ENCODE data around the gene PLXNA4.

The PLXNA4 gene

GRCh38 chr7:132576721-132577085 lies 433 bp upstream of the PLXNA4 start:
- no peak overlapping the region for H3K27ac ChIP-seq (ENCODE audit: low read depth, low read length)
- H3K36me3 ChIP-seq (ENCODE audit: insufficient read depth, low read length), result no peaks in the 10 kb centered on the region
- H2AFZ ChIP-seq (ENCODE audit: low read length, unreplicated experiment), result no peak overlapping the region
- no peaks in the 10 kb centered on the region for H3K4me1 ChIP-seq (ENCODE audit: control insufficient read depth, insufficient read depth, low read length, unreplicated experiment)
- H3K79me2 ChIP-seq (ENCODE audit: control insufficient read depth, insufficient read depth, low read length, unreplicated experiment), result no peaks in the 10 kb centered on the region
- peaks cover 76% of the 10 kb centered on the region for H3K27me3 ChIP-seq (ENCODE audit: insufficient read depth, low read length)
- H3K4me3 ChIP-seq (ENCODE audit: low read depth, low read length), result peak overlapping the region; percentile 54

- peak overlapping the region; percentile 54; the same call in 1 of the 2 replicates for H3K4me3 ChIP-seq (ENCODE audit: low read depth, low read length)
- H2AFZ ChIP-seq (ENCODE audit: low read length, unreplicated experiment), result no peak overlapping the region
- H3K36me3 ChIP-seq (ENCODE audit: insufficient read depth, low read length), result no peaks in the 10 kb centered on the region
- H3K79me2 ChIP-seq (ENCODE audit: control insufficient read depth, insufficient read depth, low read length, unreplicated experiment), result no peaks in the 10 kb centered on the region
- H3K27ac ChIP-seq (ENCODE audit: low read depth, low read length), result no peak overlapping the region
- H3K27me3 ChIP-seq (ENCODE audit: insufficient read depth, low read length), result peaks cover 79% of the 10 kb centered on the region
- H3K4me1 ChIP-seq (ENCODE audit: control insufficient read depth, insufficient read depth, low read length, unreplicated experiment), result no peaks in the 10 kb centered on the region
Measured at GRCh38 chr7:132575419-132575981, 770 bp downstream of the PLXNA4 start.

GRCh38 chr7:132574223-132574622 lies 2.0 kb downstream of the PLXNA4 start:
- Histone ChIP-seq H3K4me3 (ENCODE audit: low read depth, low read length) (no peak overlapping the region), H3K27me3 (ENCODE audit: insufficient read depth, low read length) (peaks cover 86% of the 10 kb centered on the region), H3K4me1 (ENCODE audit: control insufficient read depth, insufficient read depth, low read length, unreplicated experiment) (no peaks in the 10 kb centered on the region), H2AFZ (ENCODE audit: low read length, unreplicated experiment) (no peak overlapping the region), H3K27ac (ENCODE audit: low read depth, low read length) (no peak overlapping the region), H3K36me3 (ENCODE audit: insufficient read depth, low read length) (no peaks in the 10 kb centered on the region), H3K79me2 (ENCODE audit: control insufficient read depth, insufficient read depth, low read length, unreplicated experiment) (no peaks in the 10 kb centered on the region)

GRCh38 chr7:132573251-132573955 lies 2.9 kb downstream of the PLXNA4 start:
- Histone ChIP-seq H3K79me2 (ENCODE audit: control insufficient read depth, insufficient read depth, low read length, unreplicated experiment) (no peaks in the 10 kb centered on the region), H3K4me1 (ENCODE audit: control insufficient read depth, insufficient read depth, low read length, unreplicated experiment) (no peaks in the 10 kb centered on the region), H3K27ac (ENCODE audit: low read depth, low read length) (no peak overlapping the region), H3K36me3 (ENCODE audit: insufficient read depth, low read length) (no peaks in the 10 kb centered on the region), H2AFZ (ENCODE audit: low read length, unreplicated experiment) (no peak overlapping the region), H3K4me3 (ENCODE audit: low read depth, low read length) (no peak overlapping the region), H3K27me3 (ENCODE audit: insufficient read depth, low read length) (peaks cover 78% of the 10 kb centered on the region)

GRCh38 chr7:132572526-132572925 lies 3.7 kb downstream of the PLXNA4 start:
- no peak overlapping the region for H3K27ac ChIP-seq (ENCODE audit: low read depth, low read length)
- H3K4me3 ChIP-seq (ENCODE audit: low read depth, low read length), result no peak overlapping the region
- H3K27me3 ChIP-seq (ENCODE audit: insufficient read depth, low read length), result peaks cover 71% of the 10 kb centered on the region
- no peaks in the 10 kb centered on the region for H3K36me3 ChIP-seq (ENCODE audit: insufficient read depth, low read length)
- no peak overlapping the region for H2AFZ ChIP-seq (ENCODE audit: low read length, unreplicated experiment)
- H3K79me2 ChIP-seq (ENCODE audit: control insufficient read depth, insufficient read depth, low read length, unreplicated experiment), result no peaks in the 10 kb centered on the region
- no peaks in the 10 kb centered on the region for H3K4me1 ChIP-seq (ENCODE audit: control insufficient read depth, insufficient read depth, low read length, unreplicated experiment)

- Histone ChIP-seq H3K36me3 (ENCODE audit: insufficient read depth, low read length) (no peaks in the 10 kb centered on the region), H3K4me1 (ENCODE audit: control insufficient read depth, insufficient read depth, low read length, unreplicated experiment) (no peaks in the 10 kb centered on the region), H3K27me3 (ENCODE audit: insufficient read depth, low read length) (peaks cover 71% of the 10 kb centered on the region), H3K4me3 (ENCODE audit: low read depth, low read length) (no peak overlapping the region), H2AFZ (ENCODE audit: low read length, unreplicated experiment) (no peak overlapping the region), H3K27ac (ENCODE audit: low read depth, low read length) (no peak overlapping the region), H3K79me2 (ENCODE audit: control insufficient read depth, insufficient read depth, low read length, unreplicated experiment) (no peaks in the 10 kb centered on the region)
Measured at GRCh38 chr7:132571970-132572369, 4.3 kb downstream of the PLXNA4 start.

- Histone ChIP-seq H3K36me3 (ENCODE audit: insufficient read depth, low read length) (no peaks in the 10 kb centered on the region), H3K27me3 (ENCODE audit: insufficient read depth, low read length) (peaks cover 61% of the 10 kb centered on the region), H3K27ac (ENCODE audit: low read depth, low read length) (no peak overlapping the region), H3K4me3 (ENCODE audit: low read depth, low read length) (no peak overlapping the region), H3K4me1 (ENCODE audit: control insufficient read depth, insufficient read depth, low read length, unreplicated experiment) (no peaks in the 10 kb centered on the region), H3K79me2 (ENCODE audit: control insufficient read depth, insufficient read depth, low read length, unreplicated experiment) (no peaks in the 10 kb centered on the region), H2AFZ (ENCODE audit: low read length, unreplicated experiment) (no peak overlapping the region)
Measured at GRCh38 chr7:132569884-132570614, 6.2 kb downstream of the PLXNA4 start.

GRCh38 chr7:132568962-132569361 lies 7.3 kb downstream of the PLXNA4 start:
- Histone ChIP-seq H3K36me3 (ENCODE audit: insufficient read depth, low read length) (no peaks in the 10 kb centered on the region), H3K79me2 (ENCODE audit: control insufficient read depth, insufficient read depth, low read length, unreplicated experiment) (no peaks in the 10 kb centered on the region), H2AFZ (ENCODE audit: low read length, unreplicated experiment) (no peak overlapping the region), H3K27me3 (ENCODE audit: insufficient read depth, low read length) (peaks cover 57% of the 10 kb centered on the region), H3K27ac (ENCODE audit: low read depth, low read length) (no peak overlapping the region), H3K4me3 (ENCODE audit: low read depth, low read length) (no peak overlapping the region), H3K4me1 (ENCODE audit: control insufficient read depth, insufficient read depth, low read length, unreplicated experiment) (no peaks in the 10 kb centered on the region)

- Histone ChIP-seq H3K27me3 (ENCODE audit: insufficient read depth, low read length) (peaks cover 28% of the 10 kb centered on the region), H3K4me3 (ENCODE audit: low read depth, low read length) (no peak overlapping the region), H2AFZ (ENCODE audit: low read length, unreplicated experiment) (no peak overlapping the region), H3K79me2 (ENCODE audit: control insufficient read depth, insufficient read depth, low read length, unreplicated experiment) (no peaks in the 10 kb centered on the region), H3K4me1 (ENCODE audit: control insufficient read depth, insufficient read depth, low read length, unreplicated experiment) (no peaks in the 10 kb centered on the region), H3K27ac (ENCODE audit: low read depth, low read length) (no peak overlapping the region), H3K36me3 (ENCODE audit: insufficient read depth, low read length) (no peaks in the 10 kb centered on the region)
Measured at GRCh38 chr7:132565885-132566284, 10.4 kb downstream of the PLXNA4 start.

GRCh38 chr7:132565441-132565840 lies 10.8 kb downstream of the PLXNA4 start:
- H3K36me3 ChIP-seq (ENCODE audit: insufficient read depth, low read length), result no peaks in the 10 kb centered on the region
- no peak overlapping the region for H3K27ac ChIP-seq (ENCODE audit: low read depth, low read length)
- peaks cover 28% of the 10 kb centered on the region for H3K27me3 ChIP-seq (ENCODE audit: insufficient read depth, low read length)
- no peaks in the 10 kb centered on the region for H3K4me1 ChIP-seq (ENCODE audit: control insufficient read depth, insufficient read depth, low read length, unreplicated experiment)
- no peaks in the 10 kb centered on the region for H3K79me2 ChIP-seq (ENCODE audit: control insufficient read depth, insufficient read depth, low read length, unreplicated experiment)
- no peak overlapping the region for H3K4me3 ChIP-seq (ENCODE audit: low read depth, low read length)
- no peak overlapping the region for H2AFZ ChIP-seq (ENCODE audit: low read length, unreplicated experiment)

GRCh38 chr7:132564849-132565248 lies 11.4 kb downstream of the PLXNA4 start:
- H3K36me3 ChIP-seq (ENCODE audit: insufficient read depth, low read length), result no peaks in the 10 kb centered on the region
- H3K4me3 ChIP-seq (ENCODE audit: low read depth, low read length), result no peak overlapping the region
- H3K27me3 ChIP-seq (ENCODE audit: insufficient read depth, low read length), result peaks cover 25% of the 10 kb centered on the region
- H3K27ac ChIP-seq (ENCODE audit: low read depth, low read length), result no peak overlapping the region
- no peaks in the 10 kb centered on the region for H3K4me1 ChIP-seq (ENCODE audit: control insufficient read depth, insufficient read depth, low read length, unreplicated experiment)
- H2AFZ ChIP-seq (ENCODE audit: low read length, unreplicated experiment), result no peak overlapping the region
- no peaks in the 10 kb centered on the region for H3K79me2 ChIP-seq (ENCODE audit: control insufficient read depth, insufficient read depth, low read length, unreplicated experiment)
